ENCODE results near the gene FAM13A. TPM values are rescaled to one million over a fixed set of nuclear protein-coding genes. Genes with fewer than 3 reads are reported as not detected.

Gene FAM13A
- 27.2 TPM for total RNA-seq

GRCh38 chr4:89056953-89057398 lies at the start of gene FAM13A:
Gene FAM13A (minus strand): TSS chr4:89057185. CDS start chr4:89056964, 221 bp downstream.

GRCh38 chr4:88697588-88698329 lies 359.2 kb downstream of the FAM13A start, which contains the start of gene NAP1L5:
Gene NAP1L5 (minus strand): TSS chr4:88697829. CDS start chr4:88697754, 75 bp downstream.

Small RNAs within 50 kb of the gene (small RNA-seq; reads per million reads assigned to genes)
- gene RF02115 (not detected), gene RNU6-33P (0.10 reads per million)

Other genes starting within 250 kb of the FAM13A start
- 12.5 TPM for gene TIGD2, start 54.3 kb upstream of the FAM13A start, total RNA-seq

Data from diencephalon (tissue), 1 donor.